Lung (tissue), 12 donors: Measurements from ENCODE around the gene NFU1. TPM values are rescaled to one million over a fixed set of nuclear protein-coding genes. Genes with fewer than 3 reads are reported as not detected.
A peak's percentile ranks its signal among the peaks of the same experiment; 100 is the strongest.
"Not testable (repeated sequence)": the region's sequence is repeated elsewhere in the genome, so short reads cannot be mapped to it uniquely, and the experiment has no call there.

ENCODE experiments used
- ATAC-seq: fragments of 200-7000 bp; cut with Tn5 transposase; one replicate; pipeline ENCODE4 v1.9.1; 2020; ENCODE audit warnings: moderate number of reproducible peaks; ENCODE audit not compliant: insufficient read depth, low FRiP score
- DNase-seq, 3 donors: peaks; one replicate each; pipeline ENCODE4 v3.0.0-alpha.2; 2013 to 2017
- H3K27ac ChIP-seq, 2 donors: one replicate each; pipeline ENCODE4 v1.5.1; 2013; ENCODE audit warnings: mild to moderate bottlenecking in 2 of 2, moderate library complexity in 2 of 2, control low read depth in 1 of 2, inconsistent platforms in 1 of 2, low read depth in 1 of 2, low read length in 1 of 2
- H3K27me3 ChIP-seq, 3 donors: one replicate each; pipeline ENCODE4 v1.5.1; 2013; ENCODE audit warnings: low read length in 2 of 3; ENCODE audit not compliant: control insufficient read depth in 3 of 3, insufficient read depth in 3 of 3
- H3K36me3 ChIP-seq, 4 donors: one replicate each; pipeline ENCODE4 v1.5.1; 2013; ENCODE audit warnings: low read length in 4 of 4, mild to moderate bottlenecking in 1 of 4, moderate library complexity in 1 of 4; ENCODE audit not compliant: control insufficient read depth in 4 of 4, insufficient read depth in 4 of 4
- H3K4me1 ChIP-seq, 5 donors: one replicate each; pipeline ENCODE4 v1.5.1; 2013; ENCODE audit warnings: low read length in 5 of 5, mild to moderate bottlenecking in 2 of 5, moderate library complexity in 1 of 5; ENCODE audit not compliant: control insufficient read depth in 5 of 5, insufficient read depth in 5 of 5
- H3K4me3 ChIP-seq: one replicate; pipeline ENCODE4 v1.5.1; 2013; ENCODE audit warnings: mild to moderate bottlenecking, control low read depth, moderate library complexity
- H3K9ac ChIP-seq, 2 donors: one replicate each; pipeline ENCODE4 v1.5.1; 2013; ENCODE audit warnings: low read length in 2 of 2, control low read depth in 1 of 2; ENCODE audit not compliant: insufficient read depth in 1 of 2
- H3K9me3 ChIP-seq, 4 donors: one replicate each; pipeline ENCODE4 v1.5.1; 2013; ENCODE audit warnings: low read length in 3 of 4, mild to moderate bottlenecking in 1 of 4, moderate library complexity in 1 of 4; ENCODE audit not compliant: control insufficient read depth in 4 of 4, insufficient read depth in 3 of 4
- WGBS, 2 donors: extraction: QIAGEN DNeasy Blood & Tissue Kit; methylation state at CpG; one replicate each; pipeline ENCODE4 v1.1.7; 2013; 5-methylcytosine and 5-hydroxymethylcytosine counted together
- polyA plus RNA-seq, 2 donors: library from polyadenylated mRNA; stranded (reverse); fragments of 200-250 nt; gene quantifications; one replicate each; pipeline ENCODE4 v1.2.1, GENCODE V29; 2013
- total RNA-seq, 2 donors: library from RNA; depleted of rRNA in 1 of 2; stranded (reverse); fragments of >200 nt in 1 of 2; gene quantifications; one replicate each; pipeline ENCODE4 v1.2.1, GENCODE V29; 2014 to 2021
- TF ChIP-seq, protein P1 (sequence below): IDR thresholded peaks from 2 replicates; pipeline ENCODE4 v1.5.1; 2012; ENCODE audit warnings: mild to moderate bottlenecking; ENCODE audit errors: control extremely low read depth, extremely low read depth
- donor health status: control.
- donor health status: control.
- donor health status: Bipolar disorder and iron deficiency.
- donor health status: healthy.
- donor health status: DM: yes; HTN: yes; CAD: no.

Gene NFU1
- total and polyA plus RNA-seq, 4 donors = 28.6 to 49.0 (median 32.1) TPM

DNA sequence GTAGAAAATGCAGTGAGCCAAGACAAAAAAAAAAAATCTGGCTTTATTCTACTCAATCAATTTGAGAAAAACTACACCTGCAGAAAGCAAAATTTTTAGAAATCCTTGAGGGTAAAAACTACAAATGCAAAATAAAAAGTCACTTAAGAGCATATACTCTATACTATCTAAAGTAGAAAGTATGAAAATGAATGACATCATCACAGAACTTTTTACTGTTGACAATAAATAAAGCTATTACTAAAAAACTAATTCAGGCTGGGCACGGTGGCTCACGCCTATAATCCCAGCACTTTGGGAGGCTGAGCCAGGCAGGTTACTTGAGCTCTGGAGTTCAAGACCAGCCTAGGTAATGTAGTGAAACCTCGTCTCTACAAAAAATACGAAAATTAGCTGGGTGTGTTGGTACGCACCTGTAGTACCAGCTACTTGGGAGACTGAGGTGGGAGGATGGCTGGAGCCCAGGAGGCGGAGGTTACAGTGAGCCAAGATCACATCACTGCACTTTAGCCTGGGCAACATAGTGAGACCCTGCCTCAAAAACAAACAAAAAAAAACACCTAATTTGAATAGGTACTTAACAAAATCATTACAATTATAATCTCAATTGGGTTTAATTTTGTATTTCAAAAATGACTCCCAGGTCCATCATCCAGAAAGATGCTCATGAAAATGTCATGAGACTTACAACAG, 7.6 kb downstream of the NFU1 start:
- ATAC-seq (no peak), DNase-seq (no peak)
- Histone ChIP-seq H3K4me3 (no peak overlapping the region), H3K9ac (no peak overlapping the region), H3K36me3 (peaks cover 4 to 12% (median 9%) of the 10 kb centered on the region in 4 donors), H3K4me1 (no peaks in the 10 kb centered on the region), H3K27me3 (no peaks in the 10 kb centered on the region), H3K9me3 (no peaks in the 10 kb centered on the region), H3K27ac (no peak overlapping the region)
- WGBS, 2 donors = 94 to 97% methylated on average over 6 of the region's 6 CpGs
- TF ChIP-seq, protein P1, sequence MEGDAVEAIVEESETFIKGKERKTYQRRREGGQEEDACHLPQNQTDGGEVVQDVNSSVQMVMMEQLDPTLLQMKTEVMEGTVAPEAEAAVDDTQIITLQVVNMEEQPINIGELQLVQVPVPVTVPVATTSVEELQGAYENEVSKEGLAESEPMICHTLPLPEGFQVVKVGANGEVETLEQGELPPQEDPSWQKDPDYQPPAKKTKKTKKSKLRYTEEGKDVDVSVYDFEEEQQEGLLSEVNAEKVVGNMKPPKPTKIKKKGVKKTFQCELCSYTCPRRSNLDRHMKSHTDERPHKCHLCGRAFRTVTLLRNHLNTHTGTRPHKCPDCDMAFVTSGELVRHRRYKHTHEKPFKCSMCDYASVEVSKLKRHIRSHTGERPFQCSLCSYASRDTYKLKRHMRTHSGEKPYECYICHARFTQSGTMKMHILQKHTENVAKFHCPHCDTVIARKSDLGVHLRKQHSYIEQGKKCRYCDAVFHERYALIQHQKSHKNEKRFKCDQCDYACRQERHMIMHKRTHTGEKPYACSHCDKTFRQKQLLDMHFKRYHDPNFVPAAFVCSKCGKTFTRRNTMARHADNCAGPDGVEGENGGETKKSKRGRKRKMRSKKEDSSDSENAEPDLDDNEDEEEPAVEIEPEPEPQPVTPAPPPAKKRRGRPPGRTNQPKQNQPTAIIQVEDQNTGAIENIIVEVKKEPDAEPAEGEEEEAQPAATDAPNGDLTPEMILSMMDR = no peak

DNA sequence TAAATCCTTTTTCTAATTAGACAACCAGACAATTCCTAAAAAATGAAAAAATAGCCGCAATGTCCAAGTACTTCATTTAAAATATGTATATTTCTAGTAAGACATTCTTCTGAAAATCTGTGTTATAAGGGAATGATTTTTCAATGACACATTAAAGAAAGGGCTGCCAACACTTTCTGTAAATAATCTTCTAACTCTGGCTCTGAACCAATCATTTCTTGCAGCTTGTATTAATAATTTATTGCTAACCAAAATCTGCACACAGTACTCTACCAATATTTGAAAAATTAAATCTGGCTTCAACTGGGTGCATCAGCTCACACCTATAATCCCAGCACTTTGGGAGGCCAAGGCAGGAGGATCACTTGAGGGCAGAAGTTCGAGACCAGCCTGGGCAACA, 8.3 kb downstream of the NFU1 start:
- Histone ChIP-seq H3K9ac (no peak overlapping the region), H3K4me3 (no peak overlapping the region), H3K27me3 (no peaks in the 10 kb centered on the region), H3K4me1 (no peaks in the 10 kb centered on the region), H3K36me3 (peaks cover 4 to 12% (median 9%) of the 10 kb centered on the region in 4 donors), H3K27ac (no peak overlapping the region), H3K9me3 (no peaks in the 10 kb centered on the region)
- DNase-seq = peak in 2 of 3 donors; percentile 18 to 50
- WGBS, 2 donors = 87 to 94% methylated on average over 2 of the region's 2 CpGs
- no peak for ATAC-seq
- TF ChIP-seq, protein P1 = no peak

DNA sequence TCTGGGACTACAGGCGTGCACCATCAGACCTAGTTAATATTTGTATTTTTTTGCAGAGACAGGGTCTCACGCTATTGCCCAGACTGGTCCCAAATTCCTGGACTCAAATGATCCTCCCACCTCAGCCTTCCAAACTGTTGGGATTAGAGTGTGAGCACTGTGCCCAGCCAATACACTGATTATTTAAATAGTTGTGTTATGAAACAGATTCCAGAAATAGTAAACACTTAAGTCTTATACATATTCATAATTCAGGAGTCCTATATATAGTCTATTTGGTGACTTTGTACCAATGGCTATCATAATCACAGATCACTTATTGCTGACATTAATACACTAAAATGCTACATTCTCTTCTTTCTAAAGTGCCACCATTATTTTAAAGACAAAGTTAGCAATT, 12.8 kb downstream of the NFU1 start:
- WGBS, 2 donors = 95 to 96% methylated on average over 2 of the region's 2 CpGs
- no peak for DNase-seq
- Histone ChIP-seq H3K9me3 (no peaks in the 10 kb centered on the region), H3K27ac (no peak overlapping the region), H3K27me3 (no peaks in the 10 kb centered on the region), H3K4me3 (no peak overlapping the region), H3K9ac (no peak overlapping the region), H3K4me1 (no peaks in the 10 kb centered on the region), H3K36me3 (peaks cover 9 to 19% (median 11%) of the 10 kb centered on the region in 4 donors)
- ATAC-seq = no peak
- TF ChIP-seq, protein P1 = no peak

DNA sequence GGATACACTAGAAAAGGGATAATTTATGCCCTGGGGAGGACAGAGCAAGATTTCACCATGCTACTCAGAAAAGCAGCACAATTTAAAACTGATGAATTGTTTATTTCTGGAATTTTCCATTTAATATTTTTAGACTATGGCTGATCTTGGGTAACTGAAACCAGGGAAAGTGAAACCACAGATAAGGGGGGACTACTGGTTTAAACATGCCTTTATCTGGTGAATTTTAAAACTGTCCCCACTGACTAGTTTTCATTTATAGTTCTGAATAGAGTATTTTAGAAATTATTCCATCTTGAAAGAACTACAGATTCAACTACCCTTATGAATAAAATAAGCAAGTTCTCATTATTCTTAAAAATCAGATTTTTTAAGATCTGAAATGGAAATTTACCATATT, 15.0 kb downstream of the NFU1 start:
- H3K27me3 ChIP-seq = no peaks in the 10 kb centered on the region
- ATAC-seq (no peak), DNase-seq (no peak)
- TF ChIP-seq, protein P1 = no peak
- no peak overlapping the region for H3K4me3 ChIP-seq
- peaks cover 9 to 24% (median 14%) of the 10 kb centered on the region in 4 donors for H3K36me3 ChIP-seq
- no peak overlapping the region for H3K9ac ChIP-seq
- no peak overlapping the region for H3K27ac ChIP-seq
- H3K9me3 ChIP-seq = no peaks in the 10 kb centered on the region
- H3K4me1 ChIP-seq = no peaks in the 10 kb centered on the region

DNA sequence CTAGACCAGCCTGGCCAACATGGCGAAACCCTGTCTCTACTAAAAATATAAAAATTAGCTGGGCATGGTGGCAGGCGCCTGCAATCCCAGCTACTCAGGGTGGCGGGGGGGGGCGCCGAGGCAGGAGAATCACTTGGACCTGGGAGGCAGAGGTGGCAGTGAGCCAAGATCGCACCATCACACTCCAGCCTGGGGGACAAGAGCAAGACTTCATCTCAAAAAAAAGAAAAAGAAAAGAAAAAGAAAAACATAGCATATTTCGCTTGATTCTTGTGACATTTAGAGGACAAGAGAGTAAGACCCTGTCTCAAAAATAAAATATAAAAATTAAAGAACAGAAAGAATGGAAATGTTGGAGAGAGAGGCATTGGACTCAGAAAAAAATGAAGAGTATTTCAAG, 18.1 kb downstream of the NFU1 start:
- H3K36me3 ChIP-seq = peaks cover 9 to 24% (median 14%) of the 10 kb centered on the region in 4 donors
- DNase-seq, H3K4me3 ChIP-seq, ATAC-seq, H3K4me1 ChIP-seq, H3K9ac ChIP-seq, H3K27me3 ChIP-seq, H3K9me3 ChIP-seq, H3K27ac ChIP-seq: not testable (repeated sequence)
- WGBS, 2 donors = 82 to 88% methylated on average over 7 of the region's 7 CpGs
